ENCODE data around the gene USO1. TPM values are rescaled to one million over a fixed set of nuclear protein-coding genes. Genes with fewer than 3 reads are reported as not detected.
"Not testable (repeated sequence)": the region's sequence is repeated elsewhere in the genome, so short reads cannot be mapped to it uniquely, and the experiment has no call there.

Gene USO1
- total and polyA plus RNA-seq, 3 experiments from 2014 or later, result 33.5 to 41.5 (median 39.9) TPM

DNA sequence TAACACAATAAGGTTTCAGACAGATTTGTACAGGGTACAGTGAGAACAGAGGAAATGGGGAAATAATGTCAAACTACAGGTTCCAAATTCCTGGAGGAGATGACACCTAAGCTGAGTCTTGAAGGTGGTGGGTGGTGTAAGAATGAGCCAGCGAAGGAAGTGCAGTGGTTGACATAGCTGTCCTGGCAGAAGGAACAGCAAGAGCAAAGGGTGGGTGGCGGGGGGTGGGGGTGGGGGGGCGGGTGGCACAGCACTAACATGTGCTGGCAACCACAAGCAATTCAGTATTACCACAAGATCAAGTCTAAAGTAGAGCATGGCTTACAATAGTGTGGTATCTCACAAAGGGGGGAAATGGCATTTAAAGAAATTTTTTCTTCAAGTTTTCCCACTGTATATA is 38.0 kb upstream of the USO1 start:
- H3K4me3 Mint-ChIP-seq, result peak overlapping the region in 3 of 7 donors; percentile 2 to 62 (median 19)
- H3K4me3 ChIP-seq (ENCODE audit: low read length), result no peak overlapping the region
- CTCF ChIA-PET, result interaction anchor here (1.3 kb wide), 1 partner anchor 17 kb away, joined by 4 read pairs; no protein-coding TSS in a partner anchor
- H3K4me1 ChIP-seq (ENCODE audit: insufficient read depth, low read length), result peaks cover 24% of the 10 kb centered on the region
- DNase-seq, result peak in 3 of 5 donors; percentile 15 to 63 (median 52)
- no peak overlapping the region for H3K27ac ChIP-seq (ENCODE audit: low read depth, low read length)
- POLR2A ChIA-PET, result interaction anchor here (0.6 to 1.0 kb wide), 2 partner anchors 38 to 167 kb away, joined by 3 to 4 read pairs; partner anchors contain the start of gene USO1
- peaks cover 35 to 48% (median 39%) of the 10 kb centered on the region in 3 donors for H3K4me1 Mint-ChIP-seq
- H3K9me3 Mint-ChIP-seq, result no peaks in the 10 kb centered on the region
- no peaks in the 10 kb centered on the region for H3K27me3 ChIP-seq (ENCODE audit: insufficient read depth, low read length, poor library complexity, severe bottlenecking)
- no peaks in the 10 kb centered on the region for H3K27me3 Mint-ChIP-seq
- peak overlapping the region in 7 of 8 donors; percentile 15 to 95 (median 86) for H3K27ac Mint-ChIP-seq
- no peaks in the 10 kb centered on the region for H3K36me3 ChIP-seq (ENCODE audit: insufficient read depth, low read length)
- H3K36me3 Mint-ChIP-seq, result peaks cover 0 to 3% (median 1%) of the 10 kb centered on the region in 3 donors
- no peaks in the 10 kb centered on the region for H3K9me3 ChIP-seq (ENCODE audit: low read length)

DNA sequence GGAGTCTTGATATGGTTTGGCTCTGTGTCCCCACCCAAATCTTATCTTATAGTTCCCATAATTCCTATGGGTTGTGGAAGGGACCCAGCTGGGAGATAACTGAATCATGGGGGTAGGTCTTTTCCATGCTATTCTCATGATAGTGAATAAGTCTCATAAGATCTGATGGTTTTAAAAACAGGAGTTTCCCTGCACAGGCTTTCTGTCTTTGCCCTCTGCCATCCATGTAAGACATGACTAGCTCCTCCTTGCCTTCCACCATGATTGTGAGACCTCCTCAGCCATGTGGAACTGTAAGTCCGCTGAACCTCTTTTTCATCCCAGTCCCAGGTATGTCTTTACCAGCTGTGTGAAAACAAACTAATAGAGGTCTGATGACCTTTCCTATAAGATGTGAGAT is 37.3 kb upstream of the USO1 start:
- H3K4me3 ChIP-seq (ENCODE audit: low read length); H3K9me3 ChIP-seq (ENCODE audit: low read length); H3K27me3 Mint-ChIP-seq; H3K36me3 Mint-ChIP-seq; H3K27ac ChIP-seq (ENCODE audit: low read depth, low read length); H3K9me3 Mint-ChIP-seq; H3K27me3 ChIP-seq (ENCODE audit: insufficient read depth, low read length, poor library complexity, severe bottlenecking); DNase-seq; H3K36me3 ChIP-seq (ENCODE audit: insufficient read depth, low read length); CTCF ChIA-PET: not testable (repeated sequence)
- peaks cover 24% of the 10 kb centered on the region for H3K4me1 ChIP-seq (ENCODE audit: insufficient read depth, low read length)
- H3K4me3 Mint-ChIP-seq, result peak overlapping the region in 4 of 7 donors; percentile 4 to 62 (median 33)
- peaks cover 32 to 44% (median 35%) of the 10 kb centered on the region in 3 donors for H3K4me1 Mint-ChIP-seq
- H3K27ac Mint-ChIP-seq, result peak overlapping the region in 7 of 8 donors; percentile 15 to 95 (median 86)
- POLR2A ChIA-PET, result interaction anchor here (0.6 to 1.0 kb wide), 3 partner anchors 10 to 168 kb away, joined by 3 to 4 read pairs (median 3); partner anchors contain the start of gene USO1

DNA sequence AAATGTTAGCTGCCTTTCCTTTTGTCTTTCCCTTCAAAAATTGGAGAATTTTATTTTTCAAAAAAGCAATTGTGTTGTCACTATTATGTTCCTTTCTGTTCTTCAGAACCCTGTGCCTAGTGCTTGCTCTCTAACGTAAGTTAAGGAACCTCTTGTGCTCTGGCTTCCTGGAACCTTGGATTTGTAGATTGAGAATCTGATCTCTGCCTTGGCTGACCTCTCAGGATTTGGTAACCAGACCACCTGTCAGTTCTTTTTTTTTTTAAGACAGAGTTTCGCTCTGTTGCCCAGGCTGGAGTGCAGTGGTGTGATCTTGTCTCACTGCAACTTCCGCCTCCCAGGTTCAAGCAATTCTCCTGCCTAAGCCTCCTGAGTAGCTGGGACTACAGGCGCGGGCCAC is 32.3 kb upstream of the USO1 start:
- peaks cover 14% of the 10 kb centered on the region for H3K4me1 ChIP-seq (ENCODE audit: insufficient read depth, low read length)
- POLR2A ChIA-PET; H3K36me3 ChIP-seq (ENCODE audit: insufficient read depth, low read length); H3K27me3 Mint-ChIP-seq; H3K27ac ChIP-seq (ENCODE audit: low read depth, low read length); H3K4me3 Mint-ChIP-seq; H3K9me3 Mint-ChIP-seq; H3K4me3 ChIP-seq (ENCODE audit: low read length); H3K27me3 ChIP-seq (ENCODE audit: insufficient read depth, low read length, poor library complexity, severe bottlenecking); DNase-seq; H3K36me3 Mint-ChIP-seq; H3K9me3 ChIP-seq (ENCODE audit: low read length): not testable (repeated sequence)
- CTCF ChIA-PET, result interaction anchor here (1.7 kb wide), 1 partner anchor 32 kb away, joined by 5 read pairs; the partner anchor contains the start of gene USO1
- Mint-ChIP-seq H3K27ac (peak overlapping the region in 1 of 8 donors; percentile 17), H3K4me1 (peaks cover 7 to 18% (median 16%) of the 10 kb centered on the region in 3 donors)

DNA sequence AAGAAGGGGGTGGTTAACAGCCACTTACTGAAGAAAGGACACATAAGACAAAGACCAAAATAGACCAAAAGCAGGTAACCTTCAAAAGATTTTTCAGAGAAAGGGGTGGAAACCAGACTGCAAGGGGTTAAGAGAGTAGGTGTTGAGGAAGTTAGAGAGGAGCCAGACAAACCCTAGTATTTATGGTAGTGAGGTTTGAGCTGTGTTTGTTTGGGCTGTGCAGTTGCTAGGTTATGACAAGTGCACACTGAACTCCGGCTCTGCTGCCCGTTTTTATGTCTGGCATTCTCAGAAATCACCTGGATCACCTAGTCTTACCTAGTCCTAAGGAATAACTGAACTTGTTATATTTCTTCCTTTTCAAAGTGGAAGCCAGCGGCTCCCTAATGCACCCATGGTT is 28.3 kb upstream of the USO1 start:
- H3K27ac ChIP-seq (ENCODE audit: low read depth, low read length), result no peak overlapping the region
- peak in 2 of 5 donors; percentile 45 to 81 for DNase-seq

DNA sequence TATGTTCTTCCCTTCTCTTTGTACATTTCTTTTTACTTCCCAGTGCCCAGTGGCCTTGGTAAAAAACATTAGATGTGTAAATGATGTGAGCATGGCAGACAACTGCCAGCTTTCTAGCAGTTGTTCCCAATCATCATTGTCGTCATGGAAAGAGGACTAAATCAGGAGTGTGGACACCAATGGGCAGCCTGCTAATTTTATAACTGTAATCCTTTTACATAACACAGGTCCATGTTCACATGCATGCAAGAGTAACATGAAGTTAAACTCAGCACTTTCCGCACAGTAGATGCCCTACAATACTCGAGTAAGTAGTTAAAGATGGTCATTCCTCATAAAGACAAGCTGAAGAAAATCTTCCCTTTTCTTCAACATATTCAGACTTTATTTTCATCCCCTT is 27.8 kb upstream of the USO1 start:
- ChIA-PET CTCF (no interaction called here), POLR2A (no interaction called here)
- Histone ChIP-seq H3K4me3 (ENCODE audit: low read length) (no peak overlapping the region), H3K4me1 (ENCODE audit: insufficient read depth, low read length) (peaks cover 27% of the 10 kb centered on the region), H3K27me3 (ENCODE audit: insufficient read depth, low read length, poor library complexity, severe bottlenecking) (no peaks in the 10 kb centered on the region), H3K27ac (ENCODE audit: low read depth, low read length) (no peak overlapping the region), H3K36me3 (ENCODE audit: insufficient read depth, low read length) (no peaks in the 10 kb centered on the region), H3K9me3 (ENCODE audit: low read length) (no peaks in the 10 kb centered on the region)
- DNase-seq, result no peak
- Mint-ChIP-seq H3K4me1 (peaks cover 17 to 32% (median 27%) of the 10 kb centered on the region in 3 donors), H3K9me3 (no peaks in the 10 kb centered on the region), H3K27ac (peak overlapping the region in 6 of 8 donors; percentile 17 to 89 (median 67)), H3K27me3 (no peaks in the 10 kb centered on the region), H3K4me3 (peak overlapping the region in 1 of 7 donors; percentile 6), H3K36me3 (peaks cover 0 to 6% (median 4%) of the 10 kb centered on the region in 3 donors)

More for the DNA sequence above, 28.3 kb upstream of the USO1 start:
- H3K27me3 Mint-ChIP-seq, result no peaks in the 10 kb centered on the region
- ChIA-PET POLR2A (no interaction called here), CTCF (interaction anchor here (1.3 kb wide), 1 partner anchor 28 kb away, joined by 5 read pairs; the partner anchor contains the start of gene USO1)
- no peak overlapping the region for H3K4me3 ChIP-seq (ENCODE audit: low read length)
- no peaks in the 10 kb centered on the region for H3K36me3 ChIP-seq (ENCODE audit: insufficient read depth, low read length)
- peaks cover 27% of the 10 kb centered on the region for H3K4me1 ChIP-seq (ENCODE audit: insufficient read depth, low read length)
- no peaks in the 10 kb centered on the region for H3K9me3 ChIP-seq (ENCODE audit: low read length)
- no peaks in the 10 kb centered on the region for H3K9me3 Mint-ChIP-seq
- peaks cover 17 to 32% (median 27%) of the 10 kb centered on the region in 3 donors for H3K4me1 Mint-ChIP-seq
- no peak overlapping the region for H3K4me3 Mint-ChIP-seq
- H3K27ac Mint-ChIP-seq, result peak overlapping the region in 7 of 8 donors; percentile 8 to 89 (median 55)
- peaks cover 0 to 6% (median 4%) of the 10 kb centered on the region in 3 donors for H3K36me3 Mint-ChIP-seq
- H3K27me3 ChIP-seq (ENCODE audit: insufficient read depth, low read length, poor library complexity, severe bottlenecking), result no peaks in the 10 kb centered on the region

DNA sequence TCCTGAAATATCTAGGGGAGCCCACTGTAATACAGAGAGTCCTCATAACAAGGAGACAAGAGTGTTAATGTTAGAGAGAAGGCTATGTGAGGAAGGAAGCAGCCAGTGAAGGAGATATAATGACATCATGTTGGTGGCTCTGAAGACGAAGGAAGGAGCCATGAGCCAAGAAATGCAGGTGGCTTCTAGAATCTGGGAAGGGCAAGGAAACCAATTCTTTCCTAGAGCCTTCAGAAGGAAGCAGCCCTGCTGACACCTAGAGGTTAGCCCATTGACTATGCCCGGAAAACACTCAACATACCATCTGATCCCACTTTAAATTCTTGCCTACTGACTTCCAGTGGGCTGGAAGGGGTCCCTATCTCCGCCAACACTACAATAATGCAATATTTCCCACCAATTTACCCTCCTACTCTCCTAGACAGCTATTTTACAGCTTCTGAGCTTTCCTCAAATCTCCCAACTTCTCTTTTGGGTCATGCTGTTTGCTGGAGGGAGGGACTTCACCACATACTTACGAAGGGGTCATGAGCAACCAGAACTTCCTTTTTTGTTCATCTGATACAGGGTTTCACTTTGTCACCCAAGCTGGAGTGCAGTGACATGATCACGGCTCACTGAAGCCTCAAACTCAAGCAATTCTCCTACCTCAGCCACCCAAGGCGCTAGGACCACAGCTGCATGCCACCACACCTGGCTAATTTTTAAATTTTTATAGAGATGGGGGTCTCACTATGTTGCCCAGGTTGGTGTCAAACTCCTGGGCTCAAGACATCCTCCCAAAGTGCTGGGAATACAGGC is 26.0 kb upstream of the USO1 start:
- POLR2A ChIA-PET, result interaction anchor here (0.9 kb wide), 1 partner anchor 11 kb away, joined by 3 read pairs; no protein-coding TSS in a partner anchor
- no peaks in the 10 kb centered on the region for H3K27me3 ChIP-seq (ENCODE audit: insufficient read depth, low read length, poor library complexity, severe bottlenecking)

DNA sequence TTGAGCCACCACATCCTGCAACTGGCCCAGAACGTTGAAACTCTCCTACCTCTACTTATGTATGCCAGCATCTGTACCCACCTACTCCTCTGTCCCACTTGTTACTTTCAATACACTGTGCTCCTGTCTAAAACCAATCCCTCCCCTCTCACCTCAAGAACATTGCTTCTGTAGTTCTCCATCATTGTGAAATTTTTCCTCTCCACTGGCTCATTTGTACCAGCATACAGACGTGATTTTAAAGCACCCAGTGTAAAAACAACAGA is 25.5 kb upstream of the USO1 start:
- no peaks in the 10 kb centered on the region for H3K27me3 Mint-ChIP-seq
- CTCF ChIA-PET, result interaction anchor here (2.0 kb wide), 1 partner anchor 25 kb away, joined by 6 read pairs; the partner anchor contains the start of gene USO1
- Histone ChIP-seq H3K9me3 (ENCODE audit: low read length) (no peaks in the 10 kb centered on the region), H3K36me3 (ENCODE audit: insufficient read depth, low read length) (no peaks in the 10 kb centered on the region), H3K4me1 (ENCODE audit: insufficient read depth, low read length) (peaks cover 27% of the 10 kb centered on the region), H3K27ac (ENCODE audit: low read depth, low read length) (peak overlapping the region; percentile 72), H3K27me3 (ENCODE audit: insufficient read depth, low read length, poor library complexity, severe bottlenecking) (no peaks in the 10 kb centered on the region), H3K4me3 (ENCODE audit: low read length) (no peak overlapping the region)
- POLR2A ChIA-PET, result no interaction called here
- DNase-seq, result no peak
- no peaks in the 10 kb centered on the region for H3K9me3 Mint-ChIP-seq
- peaks cover 17 to 32% (median 27%) of the 10 kb centered on the region in 3 donors for H3K4me1 Mint-ChIP-seq
- H3K27ac Mint-ChIP-seq, result peak overlapping the region; percentile 81 to 98 (median 90)
- peak overlapping the region in 6 of 7 donors; percentile 13 to 65 (median 60) for H3K4me3 Mint-ChIP-seq
- H3K36me3 Mint-ChIP-seq, result peaks cover 0 to 5% (median 2%) of the 10 kb centered on the region in 3 donors

More for the DNA sequence above, 26.0 kb upstream of the USO1 start:
- Mint-ChIP-seq H3K36me3 (peaks cover 0 to 5% (median 4%) of the 10 kb centered on the region in 3 donors), H3K27me3 (no peaks in the 10 kb centered on the region), H3K4me1 (peaks cover 17 to 32% (median 27%) of the 10 kb centered on the region in 3 donors), H3K4me3 (peak overlapping the region in 6 of 7 donors; percentile 40 to 66 (median 64)), H3K27ac (peak overlapping the region; percentile 81 to 98 (median 90)), H3K9me3 (no peaks in the 10 kb centered on the region)
- H3K4me1 ChIP-seq (ENCODE audit: insufficient read depth, low read length), result peaks cover 27% of the 10 kb centered on the region
- no peaks in the 10 kb centered on the region for H3K9me3 ChIP-seq (ENCODE audit: low read length)
- no peak overlapping the region for H3K4me3 ChIP-seq (ENCODE audit: low read length)
- no peaks in the 10 kb centered on the region for H3K36me3 ChIP-seq (ENCODE audit: insufficient read depth, low read length)
- DNase-seq, result peak in 2 of 5 donors; percentile 17 to 40
- CTCF ChIA-PET, result interaction anchor here (2.0 kb wide), 1 partner anchor 26 kb away, joined by 6 read pairs; the partner anchor contains the start of gene USO1
- peak overlapping the region; percentile 72 for H3K27ac ChIP-seq (ENCODE audit: low read depth, low read length)

DNA sequence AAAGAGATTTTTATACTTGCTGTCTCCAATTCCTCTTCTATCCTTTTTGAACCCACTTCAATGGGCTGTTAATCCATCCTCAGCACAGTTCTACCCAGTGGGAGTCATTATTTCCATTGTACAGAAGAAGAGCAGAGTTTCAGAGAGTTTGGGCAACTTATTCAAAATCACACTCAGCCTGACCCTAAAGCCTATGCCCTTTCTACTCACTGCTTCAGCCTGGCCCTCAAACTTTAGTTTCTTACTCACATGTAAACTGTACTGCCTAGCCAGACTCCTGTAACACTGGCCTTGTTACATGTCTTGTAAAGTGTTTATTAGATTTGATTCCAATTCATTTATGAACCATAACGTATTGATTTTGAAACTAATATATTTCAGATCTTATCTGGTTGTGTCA is 25.1 kb upstream of the USO1 start:
- Mint-ChIP-seq H3K9me3 (no peaks in the 10 kb centered on the region), H3K4me1 (peaks cover 17 to 32% (median 27%) of the 10 kb centered on the region in 3 donors), H3K27me3 (no peaks in the 10 kb centered on the region), H3K4me3 (peak overlapping the region in 4 of 7 donors; percentile 13 to 64 (median 60)), H3K27ac (peak overlapping the region; percentile 81 to 98 (median 90)), H3K36me3 (peaks cover 0 to 2% (median 0%) of the 10 kb centered on the region in 3 donors)
- Histone ChIP-seq H3K27ac (ENCODE audit: low read depth, low read length) (no peak overlapping the region), H3K27me3 (ENCODE audit: insufficient read depth, low read length, poor library complexity, severe bottlenecking) (no peaks in the 10 kb centered on the region), H3K4me1 (ENCODE audit: insufficient read depth, low read length) (peaks cover 27% of the 10 kb centered on the region), H3K9me3 (ENCODE audit: low read length) (no peaks in the 10 kb centered on the region), H3K36me3 (ENCODE audit: insufficient read depth, low read length) (no peaks in the 10 kb centered on the region), H3K4me3 (ENCODE audit: low read length) (no peak overlapping the region)
- DNase-seq, result no peak
- POLR2A ChIA-PET, result no interaction called here
- CTCF ChIA-PET, result interaction anchor here (2.0 kb wide), 1 partner anchor 25 kb away, joined by 6 read pairs; the partner anchor contains the start of gene USO1

Data from CD8-positive, alpha-beta memory T cell (primary cell).